BLaER1 (cell line): ENCODE measurements around the gene PARD3B.

Experiments
- H3K27ac ChIP-seq: shearing (Covaris generic); formaldehyde crosslinking; 2 replicates; pipeline ENCODE4 v1.8.1; 2022
- H3K27me3 ChIP-seq: shearing (Covaris generic); formaldehyde crosslinking; 2 replicates; pipeline ENCODE4 v1.8.1; 2022
- H3K36me3 ChIP-seq: shearing (Covaris generic); formaldehyde crosslinking; 2 replicates; pipeline ENCODE4 v1.8.1; 2022
- H3K4me1 ChIP-seq: shearing (Covaris generic); formaldehyde crosslinking; 2 replicates; pipeline ENCODE4 v1.8.1; 2022
- H3K4me2 ChIP-seq: shearing (Covaris generic); formaldehyde crosslinking; 2 replicates; pipeline ENCODE4 v1.8.1; 2022
- H3K4me3 ChIP-seq: shearing (Covaris generic); formaldehyde crosslinking; 2 replicates; pipeline ENCODE4 v1.8.1; 2022
- H3K9ac ChIP-seq: shearing (Covaris generic); formaldehyde crosslinking; 2 replicates; pipeline ENCODE4 v1.8.1; 2022
- H3K9me3 ChIP-seq: shearing (Covaris generic); formaldehyde crosslinking; 2 replicates; pipeline ENCODE4 v1.8.1; 2022
- H4K20me1 ChIP-seq: shearing (Covaris generic); formaldehyde crosslinking; 2 replicates; pipeline ENCODE4 v1.8.1; 2022
- Cebpa-rat ChIP-seq: shearing (Covaris generic); IDR thresholded peaks from 2 replicates; pipeline ENCODE4 v1.8.1; 2022

PARD3B gene

DNA sequence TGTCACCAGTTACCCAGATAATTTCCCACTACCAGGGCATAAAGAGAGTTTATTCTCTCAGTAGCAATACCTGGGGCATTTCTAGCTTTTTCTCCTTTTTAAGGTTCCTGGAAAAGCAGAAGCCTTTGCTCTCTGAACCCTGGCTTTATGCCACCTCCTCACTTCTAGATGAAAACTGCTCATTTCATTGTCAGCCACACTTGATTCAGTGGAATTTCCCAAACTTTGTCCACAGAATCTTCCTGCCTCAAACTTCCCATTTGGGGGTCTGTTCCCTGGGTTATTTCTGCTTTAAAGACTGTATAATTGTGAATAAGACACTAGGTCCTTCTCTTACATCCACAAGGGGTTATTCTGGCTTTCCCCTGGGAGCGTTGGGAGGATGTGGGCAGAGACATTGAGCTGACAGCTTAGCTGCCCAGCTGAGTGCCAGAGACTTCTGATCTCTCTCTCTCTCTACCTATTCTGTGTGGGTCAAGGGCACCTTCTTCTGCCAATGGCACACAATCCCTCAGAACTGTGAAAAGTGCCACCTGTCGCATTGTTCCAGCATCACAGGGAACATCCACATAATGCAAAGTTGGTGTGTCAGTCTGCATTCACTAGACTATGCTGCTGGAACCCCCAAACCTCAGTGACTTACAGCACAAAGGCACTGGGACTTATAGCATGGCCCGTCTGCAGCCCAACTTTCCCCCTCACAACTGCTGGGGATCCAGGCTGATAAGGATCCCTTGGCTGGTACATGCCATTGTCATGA lies 1117.1 kb downstream of the PARD3B start:
- Histone ChIP-seq H4K20me1 (no peaks in the 10 kb centered on the region), H3K27me3 (no peaks in the 10 kb centered on the region), H3K4me2 (peak overlapping the region; percentile 84), H3K4me3 (no peak overlapping the region; the same call in 1 of the 2 replicates), H3K9me3 (no peaks in the 10 kb centered on the region), H3K4me1 (peaks cover 50% of the 10 kb centered on the region), H3K27ac (peak overlapping the region; percentile 47; the same call in 1 of the 2 replicates), H3K9ac (peak overlapping the region; percentile 13; the same call in 1 of the 2 replicates), H3K36me3 (no peaks in the 10 kb centered on the region)
- no peak for TF ChIP-seq Cebpa-rat

GRCh38 chr2:205665791-205666190 lies 1120.5 kb downstream of the PARD3B start:
- Histone ChIP-seq H3K4me2 (no peak overlapping the region), H3K4me3 (no peak overlapping the region), H3K27ac (no peak overlapping the region)

More at GRCh38 chr2:205665791-205666190, 1120.5 kb downstream of the PARD3B start:
- Histone ChIP-seq H3K9ac (no peak overlapping the region), H4K20me1 (no peaks in the 10 kb centered on the region), H3K36me3 (no peaks in the 10 kb centered on the region), H3K9me3 (peaks cover 4% of the 10 kb centered on the region; the same call in 1 of the 2 replicates), H3K27me3 (no peaks in the 10 kb centered on the region), H3K4me1 (peaks cover 32% of the 10 kb centered on the region)
- no peak for TF ChIP-seq Cebpa-rat
